ENCODE measurements around the gene DPYSL3. TPM values are rescaled to one million over a fixed set of nuclear protein-coding genes. Genes with fewer than 3 reads are reported as not detected.

The DPYSL3 gene
- total and polyA plus RNA-seq, 2 experiments from 2014 or later, result 9.2 to 42.8 TPM

DNA sequence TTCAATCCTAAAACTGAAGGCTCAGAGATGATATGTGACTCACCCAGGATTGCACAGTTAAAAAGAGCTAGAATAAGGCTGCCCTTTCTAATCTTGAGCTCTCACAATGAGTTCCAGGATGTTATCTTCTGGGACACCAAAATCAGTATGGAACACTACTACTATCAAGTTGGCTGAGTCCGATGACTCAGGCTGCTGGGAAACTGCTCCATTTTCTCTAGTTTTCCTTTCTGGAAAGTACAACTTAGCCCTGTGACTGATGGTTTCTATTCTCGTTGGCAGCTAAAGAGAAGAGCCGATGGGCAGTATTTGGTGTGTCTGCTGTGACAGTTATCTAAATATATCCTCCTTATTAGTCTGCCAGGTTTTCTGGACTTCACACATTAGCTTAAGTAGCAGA, 37.9 kb upstream of the DPYSL3 start:
- H3K4me2 ChIP-seq (ENCODE audit: unreplicated experiment), result no peak overlapping the region
- WGBS, 2 experiments (ENCODE audit: low coverage in 1 of 2, low lambda C conversion rate in 2 of 2, missing lambda C conversion rate in 2 of 2), result 8 to 14% methylated on average over 3 of the region's 3 CpGs

DNA sequence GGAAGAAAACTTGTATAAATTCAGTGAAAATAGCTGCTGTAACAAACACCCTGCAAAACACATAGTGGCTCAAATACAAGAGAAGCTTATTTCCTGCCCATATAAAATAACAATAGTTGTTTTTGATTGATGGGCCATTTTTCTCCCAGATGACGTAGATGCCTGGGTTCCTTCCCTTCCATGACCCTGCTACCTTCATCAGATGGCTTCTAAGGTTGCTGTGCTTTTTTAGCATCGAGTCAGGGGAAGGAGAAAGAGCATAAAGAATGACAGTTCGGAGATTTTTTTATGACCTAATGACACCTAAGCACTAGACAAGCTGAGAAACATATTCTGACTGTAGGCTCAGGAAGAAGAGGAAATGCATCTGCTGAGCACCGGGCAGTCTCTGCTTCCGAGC, 34.7 kb upstream of the DPYSL3 start:
- Histone ChIP-seq H3K9me2 (ENCODE audit: insufficient read depth) (no peaks in the 10 kb centered on the region), H2AFZ (no peak overlapping the region), H4K20me1 (ENCODE audit: insufficient read depth) (no peaks in the 10 kb centered on the region), H3K4me1 (ENCODE audit: insufficient read depth) (no peaks in the 10 kb centered on the region), H3K9ac (no peak overlapping the region), H3K27ac (no peak overlapping the region), H3K79me2 (ENCODE audit: insufficient read depth) (no peaks in the 10 kb centered on the region), H3K4me2 (ENCODE audit: unreplicated experiment) (no peak overlapping the region), H3F3A (ENCODE audit: insufficient read depth) (no peaks in the 10 kb centered on the region; the same call in 1 of the 2 replicates), H3K4me3 (no peak overlapping the region), H3K9me3 (ENCODE audit: low read depth) (no peaks in the 10 kb centered on the region), H3K27me3 (replicated peaks; ENCODE audit: insufficient read depth) (no peaks in the 10 kb centered on the region), H3K36me3 (ENCODE audit: low read depth) (no peaks in the 10 kb centered on the region)
- whole genome bisulfite sequencing, 2 experiments (ENCODE audit: low coverage in 1 of 2, low lambda C conversion rate in 2 of 2, missing lambda C conversion rate in 2 of 2), result 89 to 92% methylated on average over 5 of the region's 5 CpGs
- DNase-seq, result no peak
- TF ChIP-seq EZH2 (IDR thresholded peaks at IDR 0.05; ENCODE audit: insufficient read depth, poor library complexity, severe bottlenecking) (no peak), EZH2phosphoT487 (IDR thresholded peaks at IDR 0.05; ENCODE audit: insufficient read depth, low read depth) (no peak)
- in situ Hi-C loops (cut with MboI), result no loop called here

More for the DNA sequence above, 37.9 kb upstream of the DPYSL3 start:
- no peaks in the 10 kb centered on the region for H3K27me3 ChIP-seq (replicated peaks; ENCODE audit: insufficient read depth)
- in situ Hi-C loops (cut with MboI), result no loop called here
- no peaks in the 10 kb centered on the region for H3K36me3 ChIP-seq (ENCODE audit: low read depth)
- H2AFZ ChIP-seq, result peak overlapping the region; percentile 52
- DNase-seq, result peak; percentile 43
- H3F3A ChIP-seq (ENCODE audit: insufficient read depth), result no peaks in the 10 kb centered on the region; the same call in 1 of the 2 replicates
- no peaks in the 10 kb centered on the region for H3K4me1 ChIP-seq (ENCODE audit: insufficient read depth)
- H3K4me3 ChIP-seq, result no peak overlapping the region
- no peaks in the 10 kb centered on the region for H3K79me2 ChIP-seq (ENCODE audit: insufficient read depth)
- H3K27ac ChIP-seq, result no peak overlapping the region
- no peaks in the 10 kb centered on the region for H4K20me1 ChIP-seq (ENCODE audit: insufficient read depth)
- no peak overlapping the region for H3K9ac ChIP-seq
- H3K9me3 ChIP-seq (ENCODE audit: low read depth), result no peaks in the 10 kb centered on the region
- TF ChIP-seq EZH2 (IDR thresholded peaks at IDR 0.05; ENCODE audit: insufficient read depth, poor library complexity, severe bottlenecking) (no peak), EZH2phosphoT487 (IDR thresholded peaks at IDR 0.05; ENCODE audit: insufficient read depth, low read depth) (no peak)
- no peaks in the 10 kb centered on the region for H3K9me2 ChIP-seq (ENCODE audit: insufficient read depth)

DNA sequence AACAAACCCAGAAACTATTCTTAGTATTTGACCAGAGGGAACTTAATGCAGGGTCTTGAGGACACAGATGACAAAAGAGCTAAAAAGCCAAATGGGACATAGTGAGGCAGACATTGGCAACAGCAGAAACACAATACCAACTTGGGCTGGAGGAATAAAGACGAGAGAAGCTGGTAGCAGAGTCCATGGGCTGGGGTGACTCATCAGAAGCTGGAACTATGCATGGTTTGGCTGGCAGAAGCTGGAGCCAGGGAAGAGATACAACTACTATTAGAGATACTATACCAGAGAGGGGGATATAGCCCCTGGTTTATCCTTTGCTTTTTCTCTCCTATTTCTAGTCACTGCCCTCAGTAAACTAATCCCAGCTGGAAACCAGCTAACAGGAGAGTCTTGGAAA, 29.2 kb upstream of the DPYSL3 start:
- peak; percentile 81 for DNase-seq
- H3K4me2 ChIP-seq (ENCODE audit: unreplicated experiment), result no peak overlapping the region

DNA sequence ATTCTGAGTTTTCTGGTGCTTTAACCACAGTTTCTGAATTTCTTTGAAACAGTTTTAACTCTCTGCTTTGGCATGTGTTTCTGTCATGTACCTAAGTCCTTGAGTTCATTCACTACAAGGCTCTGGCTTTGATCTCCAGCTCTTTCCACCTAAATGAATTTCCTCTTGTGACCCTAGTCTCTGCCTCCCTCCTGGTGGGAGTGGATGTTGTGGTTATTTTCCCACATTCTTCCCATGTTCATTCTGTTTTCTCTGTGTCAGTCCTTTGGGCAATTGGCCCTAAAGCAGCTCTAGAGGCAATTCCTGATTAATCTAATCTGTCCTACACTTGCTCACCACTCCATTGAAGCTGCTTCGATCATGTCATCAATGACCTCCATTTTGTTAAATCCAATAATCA, 28.4 kb upstream of the DPYSL3 start:
- H3K4me2 ChIP-seq (ENCODE audit: unreplicated experiment), result no peak overlapping the region
- H3F3A ChIP-seq (ENCODE audit: insufficient read depth), result peaks cover 25% of the 10 kb centered on the region
- no peaks in the 10 kb centered on the region for H3K9me3 ChIP-seq (ENCODE audit: low read depth)
- in situ Hi-C loops (cut with MboI), result no loop called here
- no peak overlapping the region for H3K27ac ChIP-seq
- H3K9ac ChIP-seq, result no peak overlapping the region
- H3K9me2 ChIP-seq (ENCODE audit: insufficient read depth), result no peaks in the 10 kb centered on the region
- WGBS, 2 experiments (ENCODE audit: low coverage in 1 of 2, low lambda C conversion rate in 2 of 2, missing lambda C conversion rate in 2 of 2), result 94 to 97% methylated on average over 1 of the region's 1 CpG
- peaks cover 27% of the 10 kb centered on the region for H3K4me1 ChIP-seq (ENCODE audit: insufficient read depth)
- no peaks in the 10 kb centered on the region for H4K20me1 ChIP-seq (ENCODE audit: insufficient read depth)
- no peaks in the 10 kb centered on the region for H3K27me3 ChIP-seq (replicated peaks; ENCODE audit: insufficient read depth)
- H3K4me3 ChIP-seq, result no peak overlapping the region
- TF ChIP-seq EZH2 (IDR thresholded peaks at IDR 0.05; ENCODE audit: insufficient read depth, poor library complexity, severe bottlenecking) (no peak), EZH2phosphoT487 (IDR thresholded peaks at IDR 0.05; ENCODE audit: insufficient read depth, low read depth) (no peak)
- DNase-seq, result no peak
- H3K79me2 ChIP-seq (ENCODE audit: insufficient read depth), result no peaks in the 10 kb centered on the region
- H2AFZ ChIP-seq, result no peak overlapping the region
- H3K36me3 ChIP-seq (ENCODE audit: low read depth), result no peaks in the 10 kb centered on the region

More for the DNA sequence above, 29.2 kb upstream of the DPYSL3 start:
- TF ChIP-seq EZH2phosphoT487 (IDR thresholded peaks at IDR 0.05; ENCODE audit: insufficient read depth, low read depth) (no peak), EZH2 (IDR thresholded peaks at IDR 0.05; ENCODE audit: insufficient read depth, poor library complexity, severe bottlenecking) (no peak)
- Histone ChIP-seq H3F3A (ENCODE audit: insufficient read depth) (peaks cover 25% of the 10 kb centered on the region), H3K27ac (no peak overlapping the region), H3K4me1 (ENCODE audit: insufficient read depth) (peaks cover 23% of the 10 kb centered on the region), H3K27me3 (replicated peaks; ENCODE audit: insufficient read depth) (no peaks in the 10 kb centered on the region), H2AFZ (no peak overlapping the region), H3K9me3 (ENCODE audit: low read depth) (no peaks in the 10 kb centered on the region), H4K20me1 (ENCODE audit: insufficient read depth) (no peaks in the 10 kb centered on the region), H3K9me2 (ENCODE audit: insufficient read depth) (no peaks in the 10 kb centered on the region), H3K36me3 (ENCODE audit: low read depth) (no peaks in the 10 kb centered on the region), H3K79me2 (ENCODE audit: insufficient read depth) (no peaks in the 10 kb centered on the region), H3K4me3 (no peak overlapping the region), H3K9ac (no peak overlapping the region)
- 11 to 25% methylated on average over 1 of the region's 1 CpG for WGBS, 2 experiments (ENCODE audit: low coverage in 1 of 2, low lambda C conversion rate in 2 of 2, missing lambda C conversion rate in 2 of 2)
- in situ Hi-C loops (cut with MboI), result no loop called here
